Measurements from ENCODE around the gene CMC4.

Gene CMC4

GRCh38 chrX:155027509-155028066 lies 43.3 kb downstream of the CMC4 start:
- H3K27ac ChIP-seq (ENCODE audit: low read length) = peak overlapping the region; percentile 94
- peak overlapping the region; percentile 80 to 88 for H3K4me3 ChIP-seq (ENCODE audit: low read length in 2 of 2)
- peak overlapping the region; percentile 89 to 98 for H3K9ac ChIP-seq (ENCODE audit: low read length in 2 of 2)
- H3K9me3 ChIP-seq (ENCODE audit: control insufficient read depth in 2 of 2, low read length in 2 of 2) = no peaks in the 10 kb centered on the region
- H3K27me3 ChIP-seq (ENCODE audit: control insufficient read depth in 1 of 2, insufficient read depth in 2 of 2, low read length in 2 of 2) = no peaks in the 10 kb centered on the region
- peaks cover 10% of the 10 kb centered on the region for H3K4me1 ChIP-seq (ENCODE audit: control insufficient read depth, insufficient read depth, low read length)
- no peaks in the 10 kb centered on the region for H3K36me3 ChIP-seq (ENCODE audit: control insufficient read depth in 2 of 2, insufficient read depth in 2 of 2, low read length in 2 of 2)

GRCh38 chrX:155026727-155027508 lies 44.0 kb downstream of the CMC4 start, which contains the start of gene FUNDC2:
FUNDC2 (plus strand) TSS chrX:155026844; CDS start chrX:155026939, 95 bp downstream.
- Histone ChIP-seq H3K9me3 (ENCODE audit: control insufficient read depth in 2 of 2, low read length in 2 of 2) (no peaks in the 10 kb centered on the region), H3K9ac (ENCODE audit: low read length in 2 of 2) (peak within 1 kb of the TSS; percentile 89 to 98), H3K27ac (ENCODE audit: low read length) (peak within 1 kb of the TSS; percentile 94), H3K27me3 (ENCODE audit: control insufficient read depth in 1 of 2, insufficient read depth in 2 of 2, low read length in 2 of 2) (no peaks in the 10 kb centered on the region), H3K4me3 (ENCODE audit: low read length in 2 of 2) (peak within 1 kb of the TSS; percentile 80 to 88), H3K4me1 (ENCODE audit: control insufficient read depth, insufficient read depth, low read length) (peaks cover 10% of the 10 kb centered on the region), H3K36me3 (ENCODE audit: control insufficient read depth in 2 of 2, insufficient read depth in 2 of 2, low read length in 2 of 2) (no peaks in the 10 kb centered on the region)

- Histone ChIP-seq H3K27ac (ENCODE audit: low read length) (peak overlapping the region; percentile 94), H3K27me3 (ENCODE audit: control insufficient read depth in 1 of 2, insufficient read depth in 2 of 2, low read length in 2 of 2) (no peaks in the 10 kb centered on the region), H3K9me3 (ENCODE audit: control insufficient read depth in 2 of 2, low read length in 2 of 2) (no peaks in the 10 kb centered on the region), H3K36me3 (ENCODE audit: control insufficient read depth in 2 of 2, insufficient read depth in 2 of 2, low read length in 2 of 2) (no peaks in the 10 kb centered on the region), H3K4me1 (ENCODE audit: control insufficient read depth, insufficient read depth, low read length) (peaks cover 10% of the 10 kb centered on the region), H3K4me3 (ENCODE audit: low read length in 2 of 2) (peak overlapping the region; percentile 48 to 80), H3K9ac (ENCODE audit: low read length in 2 of 2) (peak overlapping the region; percentile 60 to 68)
These were observed 44.6 kb downstream of the CMC4 start for GRCh38 chrX:155026420-155026726.

- H3K36me3 ChIP-seq (ENCODE audit: control insufficient read depth in 2 of 2, insufficient read depth in 2 of 2, low read length in 2 of 2) = no peaks in the 10 kb centered on the region
- H3K27ac ChIP-seq (ENCODE audit: low read length) = no peak overlapping the region
- H3K4me1 ChIP-seq (ENCODE audit: control insufficient read depth, insufficient read depth, low read length) = peaks cover 10% of the 10 kb centered on the region
- H3K4me3 ChIP-seq (ENCODE audit: low read length in 2 of 2) = no peak overlapping the region
- H3K9me3 ChIP-seq (ENCODE audit: control insufficient read depth in 2 of 2, low read length in 2 of 2) = no peaks in the 10 kb centered on the region
- H3K27me3 ChIP-seq (ENCODE audit: control insufficient read depth in 1 of 2, insufficient read depth in 2 of 2, low read length in 2 of 2) = no peaks in the 10 kb centered on the region
- H3K9ac ChIP-seq (ENCODE audit: low read length in 2 of 2) = no peak overlapping the region
These were observed 46.8 kb downstream of the CMC4 start for GRCh38 chrX:155023907-155024833.

- no peaks in the 10 kb centered on the region for H3K27me3 ChIP-seq (ENCODE audit: control insufficient read depth in 1 of 2, insufficient read depth in 2 of 2, low read length in 2 of 2)
- no peak within 1 kb of the TSS for H3K9ac ChIP-seq (ENCODE audit: low read length in 2 of 2)
- H3K4me3 ChIP-seq (ENCODE audit: low read length in 2 of 2) = no peak within 1 kb of the TSS
- no peak within 1 kb of the TSS for H3K27ac ChIP-seq (ENCODE audit: low read length)
- no peaks in the 10 kb centered on the region for H3K9me3 ChIP-seq (ENCODE audit: control insufficient read depth in 2 of 2, low read length in 2 of 2)
- H3K36me3 ChIP-seq (ENCODE audit: control insufficient read depth in 2 of 2, insufficient read depth in 2 of 2, low read length in 2 of 2) = no peaks in the 10 kb centered on the region
- H3K4me1 ChIP-seq (ENCODE audit: control insufficient read depth, insufficient read depth, low read length) = no peaks in the 10 kb centered on the region
These were observed 48.4 kb downstream of the CMC4 start, which contains the start of gene F8 for GRCh38 chrX:155022585-155022984. F8 (minus strand) TSS chrX:155022723; CDS start chrX:155022552, 171 bp downstream.

GRCh38 chrX:155020591-155020990 lies 50.3 kb downstream of the CMC4 start:
- H3K27me3 ChIP-seq (ENCODE audit: control insufficient read depth in 1 of 2, insufficient read depth in 2 of 2, low read length in 2 of 2) = no peaks in the 10 kb centered on the region
- no peak overlapping the region for H3K4me3 ChIP-seq (ENCODE audit: low read length in 2 of 2)
- H3K9ac ChIP-seq (ENCODE audit: low read length in 2 of 2) = no peak overlapping the region
- no peaks in the 10 kb centered on the region for H3K9me3 ChIP-seq (ENCODE audit: control insufficient read depth in 2 of 2, low read length in 2 of 2)
- no peak overlapping the region for H3K27ac ChIP-seq (ENCODE audit: low read length)
- no peaks in the 10 kb centered on the region for H3K4me1 ChIP-seq (ENCODE audit: control insufficient read depth, insufficient read depth, low read length)
- no peaks in the 10 kb centered on the region for H3K36me3 ChIP-seq (ENCODE audit: control insufficient read depth in 2 of 2, insufficient read depth in 2 of 2, low read length in 2 of 2)

Measured in stomach smooth muscle (tissue), 2 donors.